GM19043 (cell line): ENCODE data around the gene TMED6.
"Not testable (repeated sequence)": the region's sequence is repeated elsewhere in the genome, so short reads cannot be mapped to it uniquely, and the experiment has no call there.

Experiments
- ATAC-seq: cut with Tn5 transposase; IDR thresholded peaks from one replicate; pipeline ENCODE4 v1.9.1; 2021; ENCODE audit warnings: low read depth; ENCODE audit not compliant: unreplicated experiment

TMED6 gene

GRCh38 chr16:69363281-69363717 is 11.7 kb upstream of the TMED6 start:
- no peak for ATAC-seq

- not testable (repeated sequence) for ATAC-seq
Measured at GRCh38 chr16:69360070-69360469, 8.5 kb upstream of the TMED6 start.

GRCh38 chr16:69350536-69351133 is 951 bp downstream of the TMED6 start:
- ATAC-seq = no peak

DNA sequence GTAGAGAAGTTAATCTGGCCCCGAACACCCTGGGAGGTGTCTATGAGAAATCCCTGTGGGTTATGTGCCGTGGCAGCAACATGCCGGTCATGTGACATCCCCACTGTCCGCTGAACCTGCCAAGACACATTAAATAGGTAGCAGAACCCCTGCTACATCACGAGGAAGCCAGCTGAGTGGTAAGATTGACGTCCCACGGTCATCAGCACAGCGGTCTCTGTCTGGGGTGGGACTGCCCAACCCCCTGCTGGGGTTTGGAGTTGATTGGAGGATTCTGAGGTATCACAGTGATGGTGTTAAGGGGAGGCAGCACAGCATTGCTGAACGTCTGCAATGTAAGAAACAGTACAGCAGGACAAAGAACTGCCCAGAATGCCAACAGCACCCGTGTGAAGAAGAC is 2.0 kb downstream of the TMED6 start:
- ATAC-seq = no peak

GRCh38 chr16:69348222-69348621 is 3.4 kb downstream of the TMED6 start:
- no peak for ATAC-seq

- ATAC-seq = no peak
Measured at GRCh38 chr16:69346683-69347082, 4.9 kb downstream of the TMED6 start.

- ATAC-seq = no peak
Measured at GRCh38 chr16:69345923-69346322, 5.7 kb downstream of the TMED6 start.

GRCh38 chr16:69344171-69344570 is 7.4 kb downstream of the TMED6 start:
- no peak for ATAC-seq

DNA sequence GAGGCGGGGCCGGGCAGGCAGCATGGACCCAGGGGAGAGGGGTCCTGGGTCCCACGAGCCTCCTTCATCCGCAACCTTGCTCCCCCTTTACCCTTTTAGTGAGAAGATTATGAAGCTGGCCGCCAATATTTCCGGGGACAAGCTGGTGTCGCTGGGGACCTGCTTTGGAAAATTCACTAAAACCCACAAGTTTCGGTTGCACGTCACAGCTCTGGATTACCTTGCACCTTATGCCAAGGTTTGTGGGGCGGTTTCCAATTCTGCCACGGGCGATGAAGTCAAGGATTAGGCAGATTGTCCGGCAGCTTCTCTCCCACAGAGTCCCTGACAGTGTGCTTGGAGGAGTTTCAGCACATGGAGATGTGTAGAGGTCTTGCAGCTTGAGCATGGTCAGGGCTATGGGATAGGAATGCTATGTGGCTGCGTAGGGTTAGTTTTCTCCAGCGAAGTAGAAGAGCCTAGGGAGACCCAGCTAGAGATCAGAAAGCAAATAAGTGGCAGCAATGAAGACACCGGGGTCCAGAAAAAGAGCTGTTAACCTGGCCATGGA is 11.4 kb downstream of the TMED6 start:
- ATAC-seq = no peak

DNA sequence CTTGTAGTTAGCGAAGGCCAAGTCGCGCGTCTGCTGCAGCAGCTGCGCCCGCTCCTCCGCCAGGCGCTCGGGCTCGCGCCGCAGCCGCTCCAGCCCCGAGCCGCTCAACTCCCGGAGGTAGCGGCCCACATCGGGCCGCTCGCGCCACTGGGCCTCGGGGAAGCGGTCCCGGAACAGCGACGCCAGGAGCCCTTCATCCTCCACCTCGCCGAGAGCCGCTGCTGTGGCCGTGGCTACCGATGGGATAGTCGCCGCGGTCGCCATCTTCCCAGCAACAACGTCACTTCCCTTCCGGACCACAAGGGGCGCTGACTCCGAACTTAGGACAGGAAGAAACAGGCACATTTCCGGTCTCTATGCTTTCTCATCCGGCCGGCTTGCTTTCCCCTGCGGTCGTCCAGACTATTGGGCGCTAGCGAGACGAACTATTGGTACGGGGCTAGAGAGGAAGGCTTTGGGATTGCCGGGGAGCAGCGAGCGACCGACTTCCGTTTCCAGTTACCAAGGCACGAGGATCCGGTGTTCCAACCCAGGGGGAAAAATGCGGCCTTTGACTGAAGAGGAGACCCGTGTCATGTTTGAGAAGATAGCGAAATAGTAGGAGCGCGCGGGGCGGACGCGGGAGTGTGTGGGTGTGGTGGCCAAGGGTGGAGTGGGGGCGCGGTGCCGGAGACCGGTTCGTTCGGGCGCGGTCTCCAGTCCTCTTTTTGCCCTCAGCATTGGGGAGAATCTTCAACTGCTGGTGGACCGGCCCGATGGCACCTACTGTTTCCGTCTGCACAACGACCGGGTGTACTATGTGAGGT is 12.1 kb downstream of the TMED6 start, which contains the start of the genes COG8 and NIP7:
COG8 (minus strand) TSS at position 276 of the 806 bp plus-strand sequence; CDS start at position 264, 12 bp downstream.
NIP7 (plus strand) TSS at position 484 of the 806 bp plus-strand sequence; CDS start at position 542, 58 bp downstream.
- peak; percentile 88 for ATAC-seq

DNA sequence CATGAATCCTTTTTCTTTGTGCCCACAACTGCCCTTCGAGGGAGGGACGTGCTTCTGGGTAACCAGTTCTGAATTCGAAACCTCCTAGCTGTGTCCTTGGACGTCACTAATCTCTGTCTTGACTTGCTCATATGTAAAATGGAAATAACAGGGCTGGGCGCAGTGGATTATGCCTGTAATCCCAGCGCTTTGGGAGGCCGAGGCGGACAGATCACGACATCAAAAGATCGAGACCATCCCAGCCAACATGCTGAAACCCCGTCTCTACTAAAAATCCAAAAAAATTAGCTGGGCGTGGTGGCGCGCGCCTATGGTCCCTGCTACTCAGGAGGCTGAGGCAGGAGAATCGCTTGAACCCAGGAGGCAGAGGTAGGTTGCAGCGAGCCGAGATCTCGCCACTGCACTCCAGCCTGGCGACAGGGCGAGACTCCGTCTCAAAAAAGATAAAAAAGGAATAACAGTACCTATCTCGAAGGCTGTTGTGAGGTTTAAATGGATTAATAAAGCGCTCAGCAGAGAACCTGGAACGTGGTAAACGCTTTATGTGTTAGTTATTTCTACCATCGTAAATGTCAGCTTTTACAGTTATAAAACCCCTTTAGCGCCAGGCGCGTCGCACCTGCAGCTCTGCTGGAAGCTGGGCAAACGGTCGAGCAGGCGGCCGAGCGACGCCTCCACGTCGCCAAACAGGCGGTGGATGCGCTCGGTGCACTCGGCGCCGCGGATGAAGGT is 12.9 kb downstream of the TMED6 start:
- no peak for ATAC-seq

- no peak for ATAC-seq
Measured at GRCh38 chr16:69334696-69335095, 16.9 kb downstream of the TMED6 start.

GRCh38 chr16:69330286-69331109 is 21.1 kb downstream of the TMED6 start, which contains the start of gene PDF:
TSS of gene PDF (minus strand) at chr16:69330588. CDS start at chr16:69330570, 18 bp downstream.
- ATAC-seq = peak; percentile 91

- peak; percentile 37 for ATAC-seq
Measured at GRCh38 chr16:69329369-69330285, 22.0 kb downstream of the TMED6 start.

GRCh38 chr16:69328854-69329316 is 22.7 kb downstream of the TMED6 start:
- no peak for ATAC-seq

GRCh38 chr16:69327585-69328310 is 23.8 kb downstream of the TMED6 start:
- ATAC-seq = no peak

DNA sequence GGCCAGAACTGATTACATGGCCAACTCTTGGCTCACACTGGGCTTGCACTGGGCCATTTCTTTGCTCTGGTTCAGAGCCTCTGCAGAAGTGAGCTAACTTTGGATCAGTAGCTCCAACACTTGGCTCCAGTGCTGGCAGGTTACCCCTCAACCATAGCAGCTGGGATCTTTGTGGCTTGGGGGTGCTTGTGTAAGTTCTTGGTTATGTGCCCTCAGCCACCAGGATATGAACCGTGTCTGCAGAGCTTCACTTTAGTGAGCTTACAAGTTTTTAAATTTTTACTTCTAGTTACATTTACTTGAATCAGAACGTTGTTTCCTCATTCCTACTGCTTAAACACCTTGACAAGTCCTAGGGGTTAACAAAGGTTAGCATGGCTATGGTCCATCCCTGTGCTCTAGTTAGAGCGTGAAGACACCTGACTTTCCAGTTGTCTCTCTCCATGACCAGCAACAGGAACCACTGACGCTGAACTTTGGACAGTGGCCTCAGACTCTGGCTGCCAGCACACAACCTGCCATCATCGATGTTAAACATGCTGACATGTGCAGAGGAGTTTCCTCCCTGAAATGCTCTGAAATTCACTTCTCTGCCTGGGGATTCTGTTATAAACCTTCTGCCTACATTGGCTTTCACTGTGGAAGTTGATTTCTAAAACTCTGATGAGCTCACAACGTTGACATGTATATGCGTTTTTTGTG is 25.3 kb downstream of the TMED6 start:
- ATAC-seq = no peak

GRCh38 chr16:69325784-69326171 is 25.8 kb downstream of the TMED6 start:
- no peak for ATAC-seq
